Kidney epithelial cell (primary cell): ENCODE measurements around the gene SMC6. TPM values are rescaled to one million over a fixed set of nuclear protein-coding genes. Genes with fewer than 3 reads are reported as not detected.

Experiments
- DNase-seq: peaks from one replicate; pipeline ENCODE4 v3.0.0-alpha.2; 2010; ENCODE audit warnings: low read depth
- H3K27me3 ChIP-seq: 2 replicates; pipeline ENCODE4 v1.6.0; 2011; ENCODE audit warnings: low read length; ENCODE audit not compliant: control insufficient read depth, insufficient read depth
- H3K36me3 ChIP-seq: 2 replicates; pipeline ENCODE4 v1.5.1; 2011; ENCODE audit warnings: low read length; ENCODE audit not compliant: control insufficient read depth, insufficient read depth
- H3K4me3 ChIP-seq: 2 replicates; pipeline ENCODE4 v1.5.1; 2011; ENCODE audit warnings: low read depth, mild to moderate bottlenecking, control low read depth, low read length
- CTCF ChIP-seq: IDR thresholded peaks from 2 replicates; pipeline ENCODE4 v1.5.1; 2011; ENCODE audit warnings: mild to moderate bottlenecking, moderate library complexity, low read length, control low read depth, inconsistent platforms; ENCODE audit not compliant: insufficient read depth, poor library complexity, severe bottlenecking
- total RNA-seq: library from RNA; depleted of rRNA; stranded (reverse); fragments of >200 nt; gene quantifications from 2 replicates; pipeline ENCODE4 v1.2.3, GENCODE V29; 2015

The SMC6 gene
- total RNA-seq, 1 donor from 2014 or later, result 19.3 TPM

- DNase-seq, result no peak
- TF ChIP-seq CTCF, result no peak
- Histone ChIP-seq H3K36me3 (no peaks in the 10 kb centered on the region), H3K4me3 (no peak overlapping the region), H3K27me3 (no peaks in the 10 kb centered on the region)
Measured at GRCh38 chr2:17791121-17791816, 37.7 kb upstream of the SMC6 start.

GRCh38 chr2:17790536-17790935, 36.9 kb upstream of the SMC6 start:
- Histone ChIP-seq H3K27me3 (no peaks in the 10 kb centered on the region), H3K36me3 (no peaks in the 10 kb centered on the region), H3K4me3 (no peak overlapping the region)
- DNase-seq, result no peak
- no peak for TF ChIP-seq CTCF

GRCh38 chr2:17788773-17789172, 35.2 kb upstream of the SMC6 start:
- H3K4me3 ChIP-seq, result no peak overlapping the region
- no peaks in the 10 kb centered on the region for H3K36me3 ChIP-seq
- DNase-seq, result no peak
- no peak for TF ChIP-seq CTCF
- no peaks in the 10 kb centered on the region for H3K27me3 ChIP-seq

- Histone ChIP-seq H3K27me3 (no peaks in the 10 kb centered on the region), H3K36me3 (no peaks in the 10 kb centered on the region), H3K4me3 (no peak overlapping the region)
- TF ChIP-seq CTCF, result no peak
- DNase-seq, result no peak
Measured at GRCh38 chr2:17786727-17787126, 33.1 kb upstream of the SMC6 start.

- DNase-seq, result no peak
- Histone ChIP-seq H3K36me3 (no peaks in the 10 kb centered on the region), H3K4me3 (no peak overlapping the region), H3K27me3 (no peaks in the 10 kb centered on the region)
- TF ChIP-seq CTCF, result no peak
Measured at GRCh38 chr2:17781482-17781881, 27.9 kb upstream of the SMC6 start.

- Histone ChIP-seq H3K4me3 (no peak overlapping the region), H3K27me3 (no peaks in the 10 kb centered on the region), H3K36me3 (no peaks in the 10 kb centered on the region)
- DNase-seq, result peak; percentile 29
- no peak for TF ChIP-seq CTCF
Measured at GRCh38 chr2:17780546-17780945, 26.9 kb upstream of the SMC6 start.
